SIG-M5 (cell line): ENCODE measurements around the gene C2CD2.

Source experiments
- DNase-seq: peaks from one replicate; lab custom pipeline; 2025; lab: John Stamatoyannopoulos, UW

The C2CD2 gene

GRCh38 chr21:41933313-41934079 is 20.3 kb downstream of the C2CD2 start:
- DNase-seq, result no peak

GRCh38 chr21:41932576-41933312 is 21.1 kb downstream of the C2CD2 start:
- DNase-seq, result no peak

- DNase-seq, result no peak
Observed at GRCh38 chr21:41932191-41932575, 21.6 kb downstream of the C2CD2 start.

- DNase-seq, result no peak
Observed at GRCh38 chr21:41931041-41931451, 22.8 kb downstream of the C2CD2 start.

- DNase-seq, result no peak
Observed at GRCh38 chr21:41929248-41929647, 24.6 kb downstream of the C2CD2 start.

GRCh38 chr21:41928621-41929220 is 25.1 kb downstream of the C2CD2 start:
- DNase-seq, result no peak

GRCh38 chr21:41927727-41928409 is 25.9 kb downstream of the C2CD2 start:
- no peak for DNase-seq

GRCh38 chr21:41926807-41927171 is 27.0 kb downstream of the C2CD2 start:
- no peak for DNase-seq

GRCh38 chr21:41926117-41926806 is 27.6 kb downstream of the C2CD2 start:
- no peak for DNase-seq

- DNase-seq, result no peak
Observed at GRCh38 chr21:41925767-41926116, 28.1 kb downstream of the C2CD2 start.

GRCh38 chr21:41924368-41924754 is 29.5 kb downstream of the C2CD2 start:
- no peak for DNase-seq

- no peak for DNase-seq
Observed at GRCh38 chr21:41923631-41924367, 30.0 kb downstream of the C2CD2 start.

GRCh38 chr21:41923186-41923585 is 30.6 kb downstream of the C2CD2 start:
- DNase-seq, result no peak

- DNase-seq, result no peak
Observed at GRCh38 chr21:41921021-41921420, 32.8 kb downstream of the C2CD2 start.

- DNase-seq, result no peak
Observed at GRCh38 chr21:41920476-41920875, 33.3 kb downstream of the C2CD2 start.

- DNase-seq, result no peak
Observed at GRCh38 chr21:41919666-41920398, 34.0 kb downstream of the C2CD2 start.

- no peak for DNase-seq
Observed at GRCh38 chr21:41918561-41919358, 35.1 kb downstream of the C2CD2 start.

- DNase-seq, result no peak
Observed at GRCh38 chr21:41917531-41917930, 36.3 kb downstream of the C2CD2 start.

- DNase-seq, result no peak
Observed at GRCh38 chr21:41916888-41917433, 36.9 kb downstream of the C2CD2 start.

GRCh38 chr21:41914965-41915364 is 38.9 kb downstream of the C2CD2 start:
- no peak for DNase-seq
